HepG2 (cell line): ENCODE measurements around the gene PLCXD1. TPM values are rescaled to one million over a fixed set of nuclear protein-coding genes. Genes with fewer than 3 reads are reported as not detected.

Experiments used
- ATM ChIP-seq: fragments of 450-650 bp; IDR thresholded peaks from 2 replicates; pipeline ENCODE4 v1.7.1; 2017; ENCODE audit warnings: mild to moderate bottlenecking, borderline replicate concordance
- BORCS8-MEF2B ChIP-seq: sonication (generic); formaldehyde crosslinking; IDR thresholded peaks from 2 replicates; pipeline ENCODE4 v1.8.0; 2022; ENCODE audit warnings: mild to moderate bottlenecking, missing genetic modification reagents
- KLF9 ChIP-seq: IDR thresholded peaks from 2 replicates; pipeline ENCODE4 v1.6.1; 2016; ENCODE audit warnings: low read depth
- MED1 ChIP-seq: sonication (generic); formaldehyde crosslinking; IDR thresholded peaks from 2 replicates; pipeline ENCODE4 v1.4.0; 2020; ENCODE audit warnings: missing genetic modification reagents
- MEF2D ChIP-seq: sonication (generic); formaldehyde crosslinking; IDR thresholded peaks from 2 replicates; pipeline ENCODE4 v1.5.1; 2020; ENCODE audit warnings: mild to moderate bottlenecking, missing genetic modification reagents
- NFIC ChIP-seq: IDR thresholded peaks from 2 replicates; pipeline ENCODE4 v1.6.1; 2012; ENCODE audit warnings: mild to moderate bottlenecking, low read length, inconsistent platforms
- SMYD3 ChIP-seq: sonication (generic); formaldehyde crosslinking; IDR thresholded peaks from 2 replicates; pipeline ENCODE4 v1.8.1; 2023; ENCODE audit warnings: mild to moderate bottlenecking, missing genetic modification reagents
- SOX13 ChIP-seq, 3 experiments: fragments of 450-650 bp in 1 of 3; sonication (generic) in 1 of 3; formaldehyde crosslinking in 1 of 3; IDR thresholded peaks in 2 of 3; conservative IDR thresholded peaks in 1 of 3; 2 replicates each; pipeline versions ENCODE4 v1.5.0 to v1.6.1; 2016 to 2020; ENCODE audit warnings: antibody characterized with exemption in 1 of 3, mild to moderate bottlenecking in 1 of 3, missing compliant biosample characterization in 1 of 3, missing genetic modification reagents in 1 of 3, moderate library complexity in 1 of 3
- ZNF20 ChIP-seq: sonication (generic); formaldehyde crosslinking; IDR thresholded peaks from 2 replicates; pipeline ENCODE4 v1.4.0; 2020; ENCODE audit warnings: mild to moderate bottlenecking, moderate library complexity, missing genetic modification reagents
- ZNF207 ChIP-seq: fragments of 450-650 bp; IDR thresholded peaks from 2 replicates; pipeline ENCODE4 v1.6.1; 2016; ENCODE audit warnings: antibody characterized with exemption, borderline replicate concordance
- ZNF224 ChIP-seq: sonication (generic); formaldehyde crosslinking; IDR thresholded peaks from 2 replicates; pipeline ENCODE4 v1.5.0; 2020; ENCODE audit warnings: mild to moderate bottlenecking, missing genetic modification reagents
- ZNF781 ChIP-seq: sonication (generic); formaldehyde crosslinking; IDR thresholded peaks from 2 replicates; pipeline ENCODE4 v1.5.1; 2020; ENCODE audit warnings: borderline replicate concordance, mild to moderate bottlenecking, missing genetic modification reagents; ENCODE audit errors: not compliant biosample characterization
- polyA plus RNA-seq, 8 experiments: library from polyadenylated mRNA; depleted of rRNA in 3 of 8; stranded (reverse) in 7 of 8; unstranded in 1 of 8; fragments of >200 nt; fragmentation: Illumina TruSeq in 4 of 8; extraction: Trizol in 4 of 8; gene quantifications; 2 replicates each; pipeline versions ENCODE4 v1.2.1 to v1.2.3, GENCODE V29; 2011 to 2016; ENCODE audit warnings: low read depth in 4 of 8, missing spikeins in 1 of 8, mixed read lengths in 1 of 8; ENCODE audit not compliant: insufficient read depth in 1 of 8
- total RNA-seq, 5 experiments: library from RNA; depleted of rRNA; stranded (reverse); fragments of >200 nt; fragmentation: Illumina TruSeq; extraction: Trizol; gene quantifications; 2 replicates each; pipeline ENCODE4 v1.2.3, GENCODE V29; 2016; ENCODE audit warnings: low read depth in 1 of 5
- TF ChIP-seq, protein P1 (sequence below): sonication (generic); formaldehyde crosslinking; IDR thresholded peaks from 2 replicates; pipeline ENCODE4 v1.4.0; 2020; ENCODE audit warnings: mild to moderate bottlenecking, missing genetic modification reagents, borderline replicate concordance
- TF ChIP-seq, protein P2 (sequence below): sonication (generic); formaldehyde crosslinking; IDR thresholded peaks from 2 replicates; pipeline ENCODE4 v1.8.1; 2023; ENCODE audit warnings: mild to moderate bottlenecking, missing genetic modification reagents
- TF ChIP-seq, protein P3 (sequence below): sonication (generic); formaldehyde crosslinking; IDR thresholded peaks from 2 replicates; pipeline ENCODE4 v1.5.0; 2020; ENCODE audit warnings: missing genetic modification reagents
- TF ChIP-seq, protein P4 (sequence below): sonication (generic); formaldehyde crosslinking; IDR thresholded peaks from 2 replicates; pipeline ENCODE4 v1.4.0; 2020; ENCODE audit warnings: missing genetic modification reagents

The PLCXD1 gene
- total and polyA plus RNA-seq, 2 of the 13 experiments (the other 11 are each of a cell fraction or from before 2014, with no cell fraction given), result 87.7 to 153 TPM

DNA sequence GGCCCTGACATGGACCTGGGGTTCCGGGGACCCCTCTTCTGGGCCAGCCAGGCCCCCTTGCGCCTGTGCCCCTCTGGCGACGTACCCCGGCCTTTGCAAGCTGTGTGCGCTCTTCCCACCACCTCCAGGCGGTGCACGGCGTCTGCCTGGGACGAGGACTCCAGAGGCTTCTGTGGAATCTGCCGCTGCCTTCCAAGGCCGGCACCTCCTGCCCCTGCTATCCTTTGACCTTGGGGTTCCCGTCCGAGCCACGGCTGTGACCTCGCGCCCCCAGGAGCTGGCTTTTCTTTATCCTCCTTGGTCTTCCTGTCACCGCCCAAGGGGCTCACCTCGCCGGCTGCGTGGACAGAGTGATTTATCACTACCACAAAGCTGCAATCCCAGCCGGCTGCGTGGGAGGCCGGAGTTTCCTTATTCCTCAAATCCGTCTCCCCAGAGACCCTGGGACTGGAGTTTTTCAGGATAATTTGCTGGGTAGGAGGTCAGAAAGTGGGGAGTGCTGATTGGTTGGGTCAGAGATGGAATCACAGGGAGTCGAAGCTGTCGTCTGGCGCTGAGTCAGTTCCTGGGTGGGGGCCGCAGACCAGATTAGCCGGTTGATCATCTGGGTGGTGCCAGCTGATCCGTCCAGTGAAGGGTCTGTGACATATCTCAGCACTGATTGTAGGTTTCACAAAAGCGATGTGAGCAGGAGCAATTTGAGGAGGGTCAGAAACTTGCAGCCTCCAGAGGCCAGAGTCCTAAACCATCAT is 19.8 kb upstream of the PLCXD1 start (continued):
- TF ChIP-seq ZNF207 (no peak), ZNF20 (CRISPR knock-in tag) (no peak), KLF9 (CRISPR knock-in tag) (no peak), SMYD3 (CRISPR knock-in tag) (no peak), BORCS8-MEF2B (no peak; the same call in 1 of the 2 replicates), ZNF781 (CRISPR knock-in tag) (no peak), NFIC (no peak), MEF2D (CRISPR knock-in tag) (no peak), MED1 (CRISPR knock-in tag) (peak; percentile 64), SOX13 (IDR thresholded peaks at IDR 0.05) (no peak), SOX13 (CRISPR knock-in tag; conservative IDR thresholded peaks at IDR 0.05 in 1 of 2, IDR thresholded peaks at IDR 0.05 in 1 of 2) (peak in 1 of 2 experiments; percentile 49; a peak in 2 of 4 replicates), ATM (no peak), ZNF224 (CRISPR knock-in tag) (0 out of 2 replicates have a peak, but pooled peaks have one; percentile 32)
- TF ChIP-seq, protein P1, sequence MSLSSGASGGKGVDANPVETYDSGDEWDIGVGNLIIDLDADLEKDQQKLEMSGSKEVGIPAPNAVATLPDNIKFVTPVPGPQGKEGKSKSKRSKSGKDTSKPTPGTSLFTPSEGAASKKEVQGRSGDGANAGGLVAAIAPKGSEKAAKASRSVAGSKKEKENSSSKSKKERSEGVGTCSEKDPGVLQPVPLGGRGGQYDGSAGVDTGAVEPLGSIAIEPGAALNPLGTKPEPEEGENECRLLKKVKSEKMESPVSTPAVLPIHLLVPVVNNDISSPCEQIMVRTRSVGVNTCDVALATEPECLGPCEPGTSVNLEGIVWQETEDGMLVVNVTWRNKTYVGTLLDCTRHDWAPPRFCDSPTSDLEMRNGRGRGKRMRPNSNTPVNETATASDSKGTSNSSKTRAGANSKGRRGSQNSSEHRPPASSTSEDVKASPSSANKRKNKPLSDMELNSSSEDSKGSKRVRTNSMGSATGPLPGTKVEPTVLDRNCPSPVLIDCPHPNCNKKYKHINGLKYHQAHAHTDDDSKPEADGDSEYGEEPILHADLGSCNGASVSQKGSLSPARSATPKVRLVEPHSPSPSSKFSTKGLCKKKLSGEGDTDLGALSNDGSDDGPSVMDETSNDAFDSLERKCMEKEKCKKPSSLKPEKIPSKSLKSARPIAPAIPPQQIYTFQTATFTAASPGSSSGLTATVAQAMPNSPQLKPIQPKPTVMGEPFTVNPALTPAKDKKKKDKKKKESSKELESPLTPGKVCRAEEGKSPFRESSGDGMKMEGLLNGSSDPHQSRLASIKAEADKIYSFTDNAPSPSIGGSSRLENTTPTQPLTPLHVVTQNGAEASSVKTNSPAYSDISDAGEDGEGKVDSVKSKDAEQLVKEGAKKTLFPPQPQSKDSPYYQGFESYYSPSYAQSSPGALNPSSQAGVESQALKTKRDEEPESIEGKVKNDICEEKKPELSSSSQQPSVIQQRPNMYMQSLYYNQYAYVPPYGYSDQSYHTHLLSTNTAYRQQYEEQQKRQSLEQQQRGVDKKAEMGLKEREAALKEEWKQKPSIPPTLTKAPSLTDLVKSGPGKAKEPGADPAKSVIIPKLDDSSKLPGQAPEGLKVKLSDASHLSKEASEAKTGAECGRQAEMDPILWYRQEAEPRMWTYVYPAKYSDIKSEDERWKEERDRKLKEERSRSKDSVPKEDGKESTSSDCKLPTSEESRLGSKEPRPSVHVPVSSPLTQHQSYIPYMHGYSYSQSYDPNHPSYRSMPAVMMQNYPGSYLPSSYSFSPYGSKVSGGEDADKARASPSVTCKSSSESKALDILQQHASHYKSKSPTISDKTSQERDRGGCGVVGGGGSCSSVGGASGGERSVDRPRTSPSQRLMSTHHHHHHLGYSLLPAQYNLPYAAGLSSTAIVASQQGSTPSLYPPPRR, result peak; percentile 36; the same call in 1 of the 2 replicates
- TF ChIP-seq, protein P2, sequence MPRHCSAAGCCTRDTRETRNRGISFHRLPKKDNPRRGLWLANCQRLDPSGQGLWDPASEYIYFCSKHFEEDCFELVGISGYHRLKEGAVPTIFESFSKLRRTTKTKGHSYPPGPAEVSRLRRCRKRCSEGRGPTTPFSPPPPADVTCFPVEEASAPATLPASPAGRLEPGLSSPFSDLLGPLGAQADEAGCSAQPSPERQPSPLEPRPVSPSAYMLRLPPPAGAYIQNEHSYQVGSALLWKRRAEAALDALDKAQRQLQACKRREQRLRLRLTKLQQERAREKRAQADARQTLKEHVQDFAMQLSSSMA (CRISPR knock-in tag), result no peak
- TF ChIP-seq, protein P3, sequence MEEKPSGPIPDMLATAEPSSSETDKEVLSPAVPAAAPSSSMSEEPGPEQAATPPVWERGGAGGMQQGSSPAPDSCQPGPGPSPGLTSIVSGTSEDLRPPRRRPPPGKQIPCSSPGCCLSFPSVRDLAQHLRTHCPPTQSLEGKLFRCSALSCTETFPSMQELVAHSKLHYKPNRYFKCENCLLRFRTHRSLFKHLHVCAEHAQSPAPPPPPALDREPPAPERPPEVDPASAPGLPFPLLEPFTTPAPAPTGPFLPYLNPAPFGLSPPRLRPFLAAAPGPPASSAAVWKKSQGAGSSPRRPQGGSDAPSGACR (CRISPR knock-in tag), result peak; percentile 35; the same call in 1 of the 2 replicates
- TF ChIP-seq, protein P4, sequence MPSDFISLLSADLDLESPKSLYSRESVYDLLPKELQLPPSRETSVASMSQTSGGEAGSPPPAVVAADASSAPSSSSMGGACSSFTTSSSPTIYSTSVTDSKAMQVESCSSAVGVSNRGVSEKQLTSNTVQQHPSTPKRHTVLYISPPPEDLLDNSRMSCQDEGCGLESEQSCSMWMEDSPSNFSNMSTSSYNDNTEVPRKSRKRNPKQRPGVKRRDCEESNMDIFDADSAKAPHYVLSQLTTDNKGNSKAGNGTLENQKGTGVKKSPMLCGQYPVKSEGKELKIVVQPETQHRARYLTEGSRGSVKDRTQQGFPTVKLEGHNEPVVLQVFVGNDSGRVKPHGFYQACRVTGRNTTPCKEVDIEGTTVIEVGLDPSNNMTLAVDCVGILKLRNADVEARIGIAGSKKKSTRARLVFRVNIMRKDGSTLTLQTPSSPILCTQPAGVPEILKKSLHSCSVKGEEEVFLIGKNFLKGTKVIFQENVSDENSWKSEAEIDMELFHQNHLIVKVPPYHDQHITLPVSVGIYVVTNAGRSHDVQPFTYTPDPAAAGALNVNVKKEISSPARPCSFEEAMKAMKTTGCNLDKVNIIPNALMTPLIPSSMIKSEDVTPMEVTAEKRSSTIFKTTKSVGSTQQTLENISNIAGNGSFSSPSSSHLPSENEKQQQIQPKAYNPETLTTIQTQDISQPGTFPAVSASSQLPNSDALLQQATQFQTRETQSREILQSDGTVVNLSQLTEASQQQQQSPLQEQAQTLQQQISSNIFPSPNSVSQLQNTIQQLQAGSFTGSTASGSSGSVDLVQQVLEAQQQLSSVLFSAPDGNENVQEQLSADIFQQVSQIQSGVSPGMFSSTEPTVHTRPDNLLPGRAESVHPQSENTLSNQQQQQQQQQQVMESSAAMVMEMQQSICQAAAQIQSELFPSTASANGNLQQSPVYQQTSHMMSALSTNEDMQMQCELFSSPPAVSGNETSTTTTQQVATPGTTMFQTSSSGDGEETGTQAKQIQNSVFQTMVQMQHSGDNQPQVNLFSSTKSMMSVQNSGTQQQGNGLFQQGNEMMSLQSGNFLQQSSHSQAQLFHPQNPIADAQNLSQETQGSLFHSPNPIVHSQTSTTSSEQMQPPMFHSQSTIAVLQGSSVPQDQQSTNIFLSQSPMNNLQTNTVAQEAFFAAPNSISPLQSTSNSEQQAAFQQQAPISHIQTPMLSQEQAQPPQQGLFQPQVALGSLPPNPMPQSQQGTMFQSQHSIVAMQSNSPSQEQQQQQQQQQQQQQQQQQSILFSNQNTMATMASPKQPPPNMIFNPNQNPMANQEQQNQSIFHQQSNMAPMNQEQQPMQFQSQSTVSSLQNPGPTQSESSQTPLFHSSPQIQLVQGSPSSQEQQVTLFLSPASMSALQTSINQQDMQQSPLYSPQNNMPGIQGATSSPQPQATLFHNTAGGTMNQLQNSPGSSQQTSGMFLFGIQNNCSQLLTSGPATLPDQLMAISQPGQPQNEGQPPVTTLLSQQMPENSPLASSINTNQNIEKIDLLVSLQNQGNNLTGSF (CRISPR knock-in tag), result no peak
